Measurements from ENCODE around the gene FN3KRP.
A peak's percentile ranks its signal among the peaks of the same experiment; 100 is the strongest.

Gene FN3KRP

DNA sequence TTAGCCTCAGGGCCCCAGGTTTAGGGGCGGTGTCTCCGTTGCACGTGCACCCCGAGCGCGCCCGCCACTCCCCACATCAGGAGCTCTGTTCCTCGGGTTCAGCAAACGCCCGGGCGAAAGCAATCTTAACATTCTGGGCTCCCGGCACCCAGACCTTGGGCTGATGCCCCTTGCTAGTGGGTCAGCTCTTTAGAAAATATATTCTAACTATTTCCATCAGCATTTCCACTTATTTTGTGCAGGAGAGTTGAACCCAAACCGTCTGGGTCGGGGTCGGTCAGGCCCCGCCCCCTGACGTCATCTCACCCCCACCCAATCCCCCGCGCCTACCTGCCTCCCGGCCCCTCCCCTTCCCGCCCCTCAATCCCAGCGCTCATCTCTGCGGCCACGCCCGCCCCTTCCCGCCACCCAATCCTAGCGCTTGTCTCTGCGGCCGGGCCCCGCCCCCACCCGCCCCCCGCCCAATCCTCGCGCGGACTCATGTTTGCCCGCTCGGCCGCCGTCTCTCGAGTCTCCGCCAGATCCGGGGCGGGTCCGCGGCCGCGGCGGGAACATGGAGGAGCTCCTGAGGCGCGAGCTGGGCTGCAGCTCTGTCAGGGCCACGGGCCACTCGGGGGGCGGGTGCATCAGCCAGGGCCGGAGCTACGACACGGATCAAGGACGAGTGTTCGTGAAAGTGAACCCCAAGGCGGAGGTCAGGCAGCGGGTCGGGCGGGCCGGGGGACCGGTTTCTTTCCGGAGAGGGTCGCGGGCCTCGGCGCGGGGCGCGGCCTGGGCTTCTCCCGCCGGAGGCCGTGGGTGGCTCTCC lies at the start of gene FN3KRP:
FN3KRP (plus strand) TSS at position 504 of the 808 bp plus-strand sequence; CDS start at position 554, 50 bp downstream.
- no peak for TF ChIP-seq CTCF (IDR thresholded peaks at IDR 0.05; ENCODE audit: insufficient read depth, missing control alignments)
- DNase-seq (ENCODE audit: insufficient read length, low spot score) (peak; percentile 99), FAIRE-seq (no peak)

GRCh38 chr17:82666931-82667667 lies 49.4 kb upstream of the FN3KRP start:
- no peak for FAIRE-seq
- TF ChIP-seq CTCF (IDR thresholded peaks at IDR 0.05; ENCODE audit: insufficient read depth, missing control alignments), result no peak

DNA sequence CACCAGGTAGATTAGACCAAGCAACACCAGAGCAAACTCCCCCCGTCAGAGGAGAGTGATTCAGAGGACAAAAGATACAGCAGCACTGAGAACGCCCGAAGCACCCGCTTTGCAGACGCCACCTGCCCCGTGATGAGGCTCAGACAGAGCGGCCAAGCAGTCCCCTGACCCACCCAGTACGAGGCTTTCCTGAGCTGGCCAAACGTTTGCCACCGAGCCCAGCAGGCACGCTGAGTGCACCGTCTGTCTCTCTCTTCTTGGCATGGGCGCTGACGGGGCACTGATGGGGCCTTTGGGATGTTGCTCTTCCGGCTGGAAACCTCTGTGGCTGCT lies 48.9 kb upstream of the FN3KRP start:
- TF ChIP-seq CTCF (IDR thresholded peaks at IDR 0.05; ENCODE audit: insufficient read depth, missing control alignments), result no peak
- FAIRE-seq (no peak), DNase-seq (ENCODE audit: insufficient read length, low spot score) (no peak)

More at GRCh38 chr17:82666931-82667667, 49.4 kb upstream of the FN3KRP start:
- no peak for DNase-seq (ENCODE audit: insufficient read length, low spot score)

GRCh38 chr17:82668024-82668630 lies 48.4 kb upstream of the FN3KRP start:
- TF ChIP-seq CTCF (IDR thresholded peaks at IDR 0.05; ENCODE audit: insufficient read depth, missing control alignments), result no peak
- DNase-seq (ENCODE audit: insufficient read length, low spot score) (no peak), FAIRE-seq (no peak)

DNA sequence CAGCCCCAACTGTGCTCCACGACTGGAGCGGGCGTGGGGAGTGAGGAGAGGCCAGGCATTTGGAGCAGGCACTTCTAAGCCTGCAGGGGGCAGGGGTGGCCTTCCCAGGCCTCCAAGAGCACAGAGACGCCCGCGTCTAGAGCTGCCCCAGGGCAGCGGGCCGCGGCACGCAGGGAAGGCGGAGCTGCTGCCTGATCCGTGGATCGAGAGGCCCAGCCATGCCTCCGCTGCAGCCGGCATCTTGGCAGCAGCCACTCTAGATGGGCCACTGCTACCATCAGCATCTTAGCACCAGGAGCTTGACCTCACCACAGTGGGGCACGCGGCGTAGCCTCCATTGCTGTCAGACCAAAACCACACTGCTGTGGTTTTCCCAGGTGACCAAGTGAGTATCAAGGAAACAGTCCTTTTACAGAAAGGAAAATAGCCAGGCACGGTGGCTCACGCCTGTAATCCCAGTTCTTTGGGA lies 47.8 kb upstream of the FN3KRP start:
- DNase-seq (ENCODE audit: insufficient read length, low spot score) (no peak), FAIRE-seq (no peak)
- TF ChIP-seq CTCF (IDR thresholded peaks at IDR 0.05; ENCODE audit: insufficient read depth, missing control alignments), result peak; percentile 79

DNA sequence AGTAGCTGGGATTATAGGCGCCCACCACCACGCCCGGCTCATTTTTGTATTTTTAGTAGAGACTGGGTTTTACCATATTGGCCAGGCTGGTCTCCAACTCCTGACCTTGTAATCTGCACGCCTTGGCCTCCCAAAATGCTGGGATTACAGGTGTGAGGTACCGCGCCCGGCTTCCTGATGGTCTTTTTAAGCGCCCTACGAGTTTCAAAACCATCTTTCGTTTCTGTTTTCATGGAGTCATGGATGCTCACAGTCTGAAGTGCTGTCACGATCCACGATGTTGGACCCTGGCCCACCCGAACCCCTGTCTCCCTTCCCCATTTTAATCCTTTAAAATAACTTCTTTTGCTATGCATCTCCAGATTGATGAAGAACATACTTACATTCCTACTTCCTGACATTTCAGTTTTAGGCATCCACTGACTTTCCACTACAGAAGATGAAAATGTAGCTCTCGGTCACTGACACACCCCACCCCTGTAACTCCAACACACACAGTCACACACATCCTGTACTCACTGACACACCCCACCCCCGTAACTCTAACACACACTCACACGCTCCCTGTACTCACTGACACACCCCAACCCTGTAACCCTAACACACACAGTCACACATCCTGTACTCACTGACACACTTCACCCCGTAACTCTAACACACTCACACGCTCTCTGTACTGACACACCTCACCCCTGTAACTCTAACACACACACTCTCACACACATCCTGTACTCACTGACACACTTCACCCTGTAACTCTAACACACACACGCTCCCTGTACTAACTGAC lies 45.6 kb upstream of the FN3KRP start:
- no peak for DNase-seq (ENCODE audit: insufficient read length, low spot score)
- no peak for TF ChIP-seq CTCF (IDR thresholded peaks at IDR 0.05; ENCODE audit: insufficient read depth, missing control alignments)
- FAIRE-seq, result no peak

Measured in D721Med (cell line).